Transverse colon (tissue), 3 donors: Measurements from ENCODE around the gene ATOX1.

Experiments
- CTCF ChIP-seq, 5 experiments: fragments of 200-600 bp in 3 of 5; fragments of 450-650 bp in 2 of 5; sonication (generic) in 3 of 5; IDR thresholded peaks; 1 replicate in 2 of 5; 2 replicates in 3 of 5; pipeline ENCODE4 v1.5.1; 2016 to 2017; ENCODE audit warnings: antibody characterized with exemption in 5 of 5, inconsistent platforms in 3 of 5, mild to moderate bottlenecking in 2 of 5, moderate library complexity in 1 of 5
- POLR2A ChIP-seq: fragments of 450-650 bp; IDR thresholded peaks from one replicate; pipeline ENCODE4 v1.6.1; 2016; ENCODE audit warnings: antibody characterized with exemption, mild to moderate bottlenecking, moderate library complexity

- TF ChIP-seq CTCF (IDR thresholded peaks at IDR 0.05) (no peak), POLR2A (no peak)
Observed at GRCh38 chr5:151696470-151697061, 61.9 kb downstream of the ATOX1 start.
